Fibroblast of pulmonary artery (primary cell): ENCODE results near the gene SDF2.
"Not testable (repeated sequence)": the region's sequence is repeated elsewhere in the genome, so short reads cannot be mapped to it uniquely, and the experiment has no call there.

Experiments
- DNase-seq: peaks from one replicate; pipeline ENCODE4 v3.0.0-alpha.2; 2010; ENCODE audit warnings: low read depth
- H3K4me3 ChIP-seq: replicated peaks from 2 replicates; pipeline ENCODE4 v1.5.1; 2011; ENCODE audit warnings: low read depth, mild to moderate bottlenecking, control low read depth, low read length, moderate library complexity
- CTCF ChIP-seq: IDR thresholded peaks from 2 replicates; pipeline ENCODE4 v1.5.1; 2011; ENCODE audit warnings: mild to moderate bottlenecking, control low read depth, low read length, inconsistent platforms; ENCODE audit errors: missing control alignments

SDF2 gene

GRCh38 chr17:28616281-28616680 lies 45.4 kb downstream of the SDF2 start:
- DNase-seq: no peak
- no peak for TF ChIP-seq CTCF

GRCh38 chr17:28615260-28615940 lies 46.3 kb downstream of the SDF2 start:
- no peak overlapping the region for H3K4me3 ChIP-seq
- no peak for DNase-seq
- no peak for TF ChIP-seq CTCF

More at GRCh38 chr17:28616281-28616680, 45.4 kb downstream of the SDF2 start:
- H3K4me3 ChIP-seq: no peak overlapping the region

- no peak for TF ChIP-seq CTCF
- H3K4me3 ChIP-seq: no peak within 1 kb of the TSS
- DNase-seq: peak; percentile 3
Observed at GRCh38 chr17:28613931-28614381, 47.8 kb downstream of the SDF2 start, which contains the start of gene RSKR. TSS of gene RSKR (minus strand) at chr17:28614185. CDS start at chr17:28614161, 24 bp downstream.

- DNase-seq: peak; percentile 54
- peak; percentile 82 for TF ChIP-seq CTCF
- H3K4me3 ChIP-seq: no peak overlapping the region
Observed at GRCh38 chr17:28612936-28613872, 48.5 kb downstream of the SDF2 start.

GRCh38 chr17:28612531-28612930 lies 49.2 kb downstream of the SDF2 start:
- no peak for TF ChIP-seq CTCF
- no peak overlapping the region for H3K4me3 ChIP-seq
- DNase-seq: no peak

GRCh38 chr17:28610376-28610775 lies 51.3 kb downstream of the SDF2 start:
- DNase-seq: no peak
- no peak overlapping the region for H3K4me3 ChIP-seq
- no peak for TF ChIP-seq CTCF

GRCh38 chr17:28604031-28604430 lies 57.7 kb downstream of the SDF2 start:
- not testable (repeated sequence) for H3K4me3 ChIP-seq, DNase-seq
